H9 (cell line): ENCODE measurements around the gene MYB. TPM values are rescaled to one million over a fixed set of nuclear protein-coding genes. Genes with fewer than 3 reads are reported as not detected.

Experiments used
- DNase-seq: peaks from one replicate; pipeline ENCODE4 v3.0.0-alpha.2; 2017
- H2AFZ ChIP-seq: one replicate; pipeline ENCODE4 v1.6.1; 2013; ENCODE audit warnings: mild to moderate bottlenecking, low read length, control low read depth, moderate library complexity
- H2AK5ac ChIP-seq: 2 replicates; pipeline ENCODE4 v1.6.1; 2013; ENCODE audit warnings: low read length, control low read depth, mixed read lengths; ENCODE audit not compliant: insufficient read length
- H2BK120ac ChIP-seq: one replicate; pipeline ENCODE4 v1.6.1; 2013; ENCODE audit warnings: low read depth, mild to moderate bottlenecking, low read length, control low read depth, inconsistent platforms; ENCODE audit not compliant: poor library complexity, severe bottlenecking
- H2BK12ac ChIP-seq: 2 replicates; pipeline ENCODE4 v1.6.1; 2013; ENCODE audit warnings: low read length, control low read depth, mixed read lengths, low read depth; ENCODE audit not compliant: insufficient read length
- H2BK15ac ChIP-seq: 2 replicates; pipeline ENCODE4 v1.6.1; 2013; ENCODE audit warnings: low read depth, low read length, control low read depth
- H2BK20ac ChIP-seq: one replicate; pipeline ENCODE4 v1.6.1; 2013; ENCODE audit warnings: low read depth, mild to moderate bottlenecking, low read length, control low read depth, inconsistent platforms; ENCODE audit not compliant: poor library complexity, severe bottlenecking
- H2BK5ac ChIP-seq: 2 replicates; pipeline ENCODE4 v1.6.1; 2013; ENCODE audit warnings: low read length, control low read depth, mixed read lengths; ENCODE audit not compliant: insufficient read length
- H3K14ac ChIP-seq: 2 replicates; pipeline ENCODE4 v1.6.1; 2013; ENCODE audit warnings: low read length, control low read depth; ENCODE audit not compliant: insufficient read depth
- H3K18ac ChIP-seq: 2 replicates; pipeline ENCODE4 v1.6.1; 2013; ENCODE audit warnings: low read depth, mild to moderate bottlenecking, mixed read lengths, low read length, control low read depth; ENCODE audit not compliant: insufficient read length
- H3K23ac ChIP-seq: 2 replicates; pipeline ENCODE4 v1.6.1; 2013; ENCODE audit warnings: low read length, control low read depth, mixed read lengths, low read depth; ENCODE audit not compliant: insufficient read length
- H3K23me2 ChIP-seq: 2 replicates; pipeline ENCODE4 v1.6.1; 2013; ENCODE audit warnings: low read depth, mild to moderate bottlenecking, mixed read lengths, low read length, control low read depth; ENCODE audit not compliant: insufficient read length, poor library complexity, severe bottlenecking
- H3K27ac ChIP-seq: 2 replicates; pipeline ENCODE4 v1.5.1; 2013; ENCODE audit warnings: low read length, control low read depth, mixed read lengths, low read depth; ENCODE audit not compliant: insufficient read length
- H3K27me3 ChIP-seq: 2 replicates; pipeline ENCODE4 v1.6.1; 2013; ENCODE audit warnings: low read length, control low read depth, inconsistent platforms; ENCODE audit not compliant: insufficient read depth
- H3K4ac ChIP-seq: 2 replicates; pipeline ENCODE4 v1.6.1; 2013; ENCODE audit warnings: low read depth, mild to moderate bottlenecking, control low read depth, inconsistent platforms, low read length, moderate library complexity
- H3K4me1 ChIP-seq: 2 replicates; pipeline ENCODE4 v1.6.1; 2013; ENCODE audit warnings: low read length, control low read depth, inconsistent platforms; ENCODE audit not compliant: insufficient read depth
- H3K4me2 ChIP-seq: 2 replicates; pipeline ENCODE4 v1.6.1; 2013; ENCODE audit warnings: low read length, control low read depth, mixed read lengths; ENCODE audit not compliant: insufficient read length, insufficient read depth
- H3K56ac ChIP-seq: 2 replicates; pipeline ENCODE4 v1.6.1; 2013; ENCODE audit warnings: low read depth, mild to moderate bottlenecking, mixed read lengths, low read length, control low read depth; ENCODE audit not compliant: insufficient read length
- H3K79me1 ChIP-seq: 2 replicates; pipeline ENCODE4 v1.6.1; 2013; ENCODE audit warnings: low read depth, mild to moderate bottlenecking, moderate library complexity, low read length, control low read depth, inconsistent platforms; ENCODE audit not compliant: insufficient read depth, poor library complexity, severe bottlenecking
- H3K79me2 ChIP-seq: 2 replicates; pipeline ENCODE4 v1.6.1; 2013; ENCODE audit warnings: low read length, control low read depth, inconsistent platforms; ENCODE audit not compliant: insufficient read depth
- H3K9ac ChIP-seq: 2 replicates; pipeline ENCODE4 v1.6.1; 2013; ENCODE audit warnings: low read length, control low read depth, mixed read lengths; ENCODE audit not compliant: insufficient read length; ENCODE audit errors: extremely low read depth
- H3K9me3 ChIP-seq: one replicate; pipeline ENCODE4 v1.6.1; 2013; ENCODE audit warnings: low read depth, low read length, inconsistent platforms; ENCODE audit not compliant: control insufficient read depth
- H3T11ph ChIP-seq: one replicate; pipeline ENCODE4 v1.6.1; 2013; ENCODE audit warnings: mild to moderate bottlenecking, low read length, control low read depth, inconsistent platforms
- H4K20me1 ChIP-seq: one replicate; pipeline ENCODE4 v1.6.1; 2013; ENCODE audit not compliant: control insufficient read depth, insufficient read length, insufficient read depth
- H4K5ac ChIP-seq: 2 replicates; pipeline ENCODE4 v1.6.1; 2013; ENCODE audit warnings: low read depth, mild to moderate bottlenecking, mixed read lengths, low read length, control low read depth; ENCODE audit not compliant: insufficient read length
- H4K8ac ChIP-seq: replicated peaks from 2 replicates; pipeline ENCODE4 v1.6.1; 2013; ENCODE audit warnings: low read length, control low read depth, mixed read lengths, low read depth; ENCODE audit not compliant: insufficient read length
- H4K91ac ChIP-seq: 2 replicates; pipeline ENCODE4 v1.6.1; 2013; ENCODE audit warnings: low read depth, mild to moderate bottlenecking, moderate library complexity, mixed read lengths, low read length, control low read depth; ENCODE audit not compliant: insufficient read length
- H3K27ac Mint-ChIP-seq, 3 experiments: 2 replicates in 2 of 3; 3 replicates in 1 of 3; pipeline ENCODE4 v1.8.0; 2020 to 2021; ENCODE audit warnings: mixed read lengths in 3 of 3, mild to moderate bottlenecking in 1 of 3, moderate library complexity in 1 of 3
- H3K27me3 Mint-ChIP-seq: 2 replicates; pipeline ENCODE4 v1.8.0; 2021; ENCODE audit warnings: low read depth, mild to moderate bottlenecking, moderate library complexity, mixed read lengths
- H3K36me3 Mint-ChIP-seq, 3 experiments: 2 replicates in 2 of 3; 3 replicates in 1 of 3; pipeline ENCODE4 v1.8.0; 2020 to 2021; ENCODE audit warnings: low read depth in 3 of 3, mixed read lengths in 3 of 3; ENCODE audit not compliant: insufficient read depth in 1 of 3
- H3K4me1 Mint-ChIP-seq, 2 experiments: 2 replicates each; pipeline ENCODE4 v1.8.0; 2020; ENCODE audit warnings: mixed read lengths in 2 of 2
- H3K4me3 Mint-ChIP-seq, 2 experiments: 2 replicates in 1 of 2; 3 replicates in 1 of 2; pipeline ENCODE4 v1.8.0; 2020 to 2021; ENCODE audit warnings: mild to moderate bottlenecking in 2 of 2, mixed read lengths in 2 of 2, moderate library complexity in 1 of 2
- H3K9me3 Mint-ChIP-seq, 2 experiments: 2 replicates in 1 of 2; 3 replicates in 1 of 2; pipeline ENCODE4 v1.8.0; 2020; ENCODE audit warnings: mild to moderate bottlenecking in 2 of 2, mixed read lengths in 2 of 2, moderate library complexity in 1 of 2
- CTCF ChIP-seq: fragments of 200-600 bp; sonication (generic); conservative IDR thresholded peaks from 3 replicates; pipeline ENCODE4 v1.8.0; 2021; ENCODE audit warnings: antibody characterized with exemption, mild to moderate bottlenecking
- WGBS: extraction: QIAGEN DNeasy Blood & Tissue Kit; methylation state at CpG from one replicate; pipeline ENCODE4 v1.1.7; 2013; ENCODE audit warnings: missing lambda C conversion rate, low lambda C conversion rate, mixed read lengths; ENCODE audit not compliant: insufficient read length; ENCODE audit errors: extremely low coverage; 5-methylcytosine and 5-hydroxymethylcytosine counted together
- total RNA-seq: library from RNA; stranded (reverse); gene quantifications from 2 replicates; pipeline ENCODE4 v1.2.1, GENCODE V29; 2021

The MYB gene
- total RNA-seq, 1 experiment from 2014 or later: 5.8 TPM

GRCh38 chr6:135173242-135173988 lies 7.7 kb upstream of the MYB start:
- Histone ChIP-seq H2BK12ac (no peak overlapping the region), H3K23me2 (no peaks in the 10 kb centered on the region), H3K56ac (no peak overlapping the region), H2BK15ac (no peak overlapping the region), H4K5ac (no peak overlapping the region), H3K4ac (no peak overlapping the region), H3K18ac (no peak overlapping the region), H2BK20ac (no peak overlapping the region), H2AFZ (no peak overlapping the region), H3K79me1 (no peaks in the 10 kb centered on the region), H3K27me3 (no peaks in the 10 kb centered on the region), H3T11ph (no peak overlapping the region), H4K20me1 (no peaks in the 10 kb centered on the region), H3K4me1 (no peaks in the 10 kb centered on the region), H2BK5ac (no peak overlapping the region), H2BK120ac (no peak overlapping the region), H3K14ac (no peak overlapping the region), H4K8ac (no peak overlapping the region), H3K9ac (no peak overlapping the region), H3K27ac (no peak overlapping the region), H4K91ac (no peak overlapping the region), H3K79me2 (no peaks in the 10 kb centered on the region), H2AK5ac (no peak overlapping the region), H3K23ac (no peak overlapping the region), H3K9me3 (no peaks in the 10 kb centered on the region), H3K4me2 (no peak overlapping the region)
- WGBS: no CpG with 5 or more reads among the region's 3 CpGs
- H3K4me3 Mint-ChIP-seq: no peak overlapping the region
- H3K4me1 Mint-ChIP-seq: no peaks in the 10 kb centered on the region
- H3K27me3 Mint-ChIP-seq: peaks cover 5% of the 10 kb centered on the region
- no peak for DNase-seq
- H3K36me3 Mint-ChIP-seq: no peaks in the 10 kb centered on the region
- H3K9me3 Mint-ChIP-seq: no peaks in the 10 kb centered on the region
- no peak overlapping the region for H3K27ac Mint-ChIP-seq
- TF ChIP-seq CTCF: no peak
